ENCODE measurements around the gene ATG9B.

ATG9B gene, protein sequence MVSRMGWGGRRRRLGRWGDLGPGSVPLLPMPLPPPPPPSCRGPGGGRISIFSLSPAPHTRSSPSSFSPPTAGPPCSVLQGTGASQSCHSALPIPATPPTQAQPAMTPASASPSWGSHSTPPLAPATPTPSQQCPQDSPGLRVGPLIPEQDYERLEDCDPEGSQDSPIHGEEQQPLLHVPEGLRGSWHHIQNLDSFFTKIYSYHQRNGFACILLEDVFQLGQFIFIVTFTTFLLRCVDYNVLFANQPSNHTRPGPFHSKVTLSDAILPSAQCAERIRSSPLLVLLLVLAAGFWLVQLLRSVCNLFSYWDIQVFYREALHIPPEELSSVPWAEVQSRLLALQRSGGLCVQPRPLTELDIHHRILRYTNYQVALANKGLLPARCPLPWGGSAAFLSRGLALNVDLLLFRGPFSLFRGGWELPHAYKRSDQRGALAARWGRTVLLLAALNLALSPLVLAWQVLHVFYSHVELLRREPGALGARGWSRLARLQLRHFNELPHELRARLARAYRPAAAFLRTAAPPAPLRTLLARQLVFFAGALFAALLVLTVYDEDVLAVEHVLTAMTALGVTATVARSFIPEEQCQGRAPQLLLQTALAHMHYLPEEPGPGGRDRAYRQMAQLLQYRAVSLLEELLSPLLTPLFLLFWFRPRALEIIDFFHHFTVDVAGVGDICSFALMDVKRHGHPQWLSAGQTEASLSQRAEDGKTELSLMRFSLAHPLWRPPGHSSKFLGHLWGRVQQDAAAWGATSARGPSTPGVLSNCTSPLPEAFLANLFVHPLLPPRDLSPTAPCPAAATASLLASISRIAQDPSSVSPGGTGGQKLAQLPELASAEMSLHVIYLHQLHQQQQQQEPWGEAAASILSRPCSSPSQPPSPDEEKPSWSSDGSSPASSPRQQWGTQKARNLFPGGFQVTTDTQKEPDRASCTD

DNA sequence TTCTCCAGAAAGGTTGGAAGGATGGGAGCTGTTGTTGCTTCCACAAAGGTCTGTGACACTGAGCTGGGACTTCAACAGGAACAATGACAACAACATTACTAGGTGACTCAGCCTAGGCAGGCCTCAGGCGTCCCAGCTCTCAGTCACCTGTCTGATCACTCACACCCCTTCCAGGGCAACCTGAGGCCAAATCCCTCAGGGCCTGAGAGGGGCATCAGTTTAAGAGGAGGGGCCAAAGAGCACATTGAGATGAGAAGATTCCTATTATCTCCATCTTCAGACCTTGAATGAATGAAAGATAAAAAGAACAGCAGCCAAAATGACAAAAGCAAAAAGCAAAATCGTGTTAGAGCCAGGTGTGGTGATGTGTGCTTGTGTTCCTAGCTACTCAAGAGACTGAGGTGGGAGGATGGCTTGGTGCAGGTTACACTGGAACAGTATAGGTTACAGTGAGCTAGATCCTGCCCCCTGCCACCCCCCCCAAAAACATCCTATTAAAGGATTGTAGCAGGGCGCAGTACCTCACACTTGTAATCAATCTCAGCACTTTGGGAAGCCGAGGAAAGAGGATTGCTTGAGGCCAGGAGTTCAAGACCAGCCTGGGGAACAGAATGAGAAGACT, at the start of gene ATG9B:
ATG9B (minus strand) TSS at position 60 of the 622 bp plus-strand sequence. CDS start 71 bp downstream, outside the sequence.
- DNase-seq: no peak

DNA sequence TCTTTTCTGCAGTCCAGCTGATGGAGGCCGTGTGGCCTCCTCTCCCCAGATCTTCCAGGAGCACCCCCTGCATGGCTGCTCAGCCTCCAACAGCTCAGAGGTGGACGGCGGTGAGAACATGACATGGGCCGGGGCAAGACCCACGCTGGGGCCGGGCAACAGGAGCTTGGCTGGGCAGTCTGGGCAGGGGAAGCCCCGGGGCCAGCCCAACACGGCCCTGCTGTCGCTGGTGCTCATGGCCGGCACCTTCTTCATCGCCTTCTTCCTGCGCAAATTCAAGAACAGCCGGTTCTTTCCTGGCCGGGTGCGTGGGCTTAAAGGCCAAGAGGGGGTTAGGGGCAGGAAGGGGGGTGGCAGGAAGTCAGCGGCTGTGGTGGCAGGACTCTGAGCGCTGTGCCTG, 49.7 kb upstream of the ATG9B start:
- DNase-seq: no peak

DNA sequence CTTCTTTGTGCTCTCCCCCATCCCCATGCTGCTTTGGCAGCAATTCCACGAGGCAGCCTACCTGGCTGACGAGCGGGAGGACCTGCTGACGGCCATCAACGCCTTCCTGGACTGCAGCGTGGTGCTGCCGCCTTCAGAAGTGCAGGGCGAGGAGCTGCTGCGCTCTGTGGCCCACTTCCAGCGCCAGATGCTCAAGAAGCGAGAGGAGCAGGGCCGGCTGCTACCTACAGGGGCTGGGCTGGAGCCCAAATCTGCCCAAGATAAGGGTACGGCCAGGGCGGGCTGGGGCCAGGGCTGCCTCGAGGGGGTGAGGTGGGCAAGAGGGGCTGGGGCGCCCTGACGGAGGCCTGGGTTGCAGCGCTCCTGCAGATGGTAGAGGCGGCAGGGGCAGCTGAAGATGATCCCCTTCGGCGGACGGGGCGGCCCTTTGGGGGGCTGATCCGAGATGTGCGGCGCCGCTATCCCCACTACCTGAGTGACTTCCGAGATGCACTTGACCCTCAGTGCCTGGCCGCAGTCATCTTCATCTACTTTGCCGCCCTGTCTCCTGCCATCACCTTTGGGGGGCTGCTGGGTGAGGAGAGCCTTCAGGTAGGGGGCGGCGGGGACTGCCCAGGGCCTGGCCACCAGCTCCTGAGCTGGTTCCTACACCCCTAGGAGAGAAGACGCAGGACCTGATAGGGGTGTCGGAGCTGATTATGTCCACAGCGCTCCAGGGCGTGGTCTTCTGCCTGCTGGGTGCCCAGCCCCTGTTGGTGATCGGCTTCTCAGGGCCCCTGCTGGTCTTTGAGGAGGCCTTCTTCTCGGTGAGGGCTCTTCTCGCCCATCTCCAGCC, 47.0 kb upstream of the ATG9B start:
- no peak for DNase-seq

DNA sequence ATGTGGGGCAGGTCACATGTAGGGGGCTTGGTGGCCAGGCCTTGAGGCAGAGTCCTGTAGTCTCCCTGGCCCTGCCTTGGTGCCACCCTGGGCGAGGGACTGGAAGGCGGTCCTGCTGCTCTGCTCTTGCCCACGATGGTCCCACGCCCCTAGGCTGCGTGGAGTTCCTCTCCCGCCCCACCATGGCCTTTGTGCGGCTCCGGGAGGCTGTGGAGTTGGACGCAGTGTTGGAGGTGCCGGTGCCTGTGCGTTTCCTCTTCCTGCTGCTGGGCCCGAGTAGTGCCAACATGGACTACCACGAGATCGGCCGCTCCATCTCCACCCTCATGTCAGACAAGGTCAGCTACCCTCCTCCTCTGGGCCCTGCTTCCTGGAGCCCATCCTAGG, 46.3 kb upstream of the ATG9B start:
- no peak for DNase-seq

DNA sequence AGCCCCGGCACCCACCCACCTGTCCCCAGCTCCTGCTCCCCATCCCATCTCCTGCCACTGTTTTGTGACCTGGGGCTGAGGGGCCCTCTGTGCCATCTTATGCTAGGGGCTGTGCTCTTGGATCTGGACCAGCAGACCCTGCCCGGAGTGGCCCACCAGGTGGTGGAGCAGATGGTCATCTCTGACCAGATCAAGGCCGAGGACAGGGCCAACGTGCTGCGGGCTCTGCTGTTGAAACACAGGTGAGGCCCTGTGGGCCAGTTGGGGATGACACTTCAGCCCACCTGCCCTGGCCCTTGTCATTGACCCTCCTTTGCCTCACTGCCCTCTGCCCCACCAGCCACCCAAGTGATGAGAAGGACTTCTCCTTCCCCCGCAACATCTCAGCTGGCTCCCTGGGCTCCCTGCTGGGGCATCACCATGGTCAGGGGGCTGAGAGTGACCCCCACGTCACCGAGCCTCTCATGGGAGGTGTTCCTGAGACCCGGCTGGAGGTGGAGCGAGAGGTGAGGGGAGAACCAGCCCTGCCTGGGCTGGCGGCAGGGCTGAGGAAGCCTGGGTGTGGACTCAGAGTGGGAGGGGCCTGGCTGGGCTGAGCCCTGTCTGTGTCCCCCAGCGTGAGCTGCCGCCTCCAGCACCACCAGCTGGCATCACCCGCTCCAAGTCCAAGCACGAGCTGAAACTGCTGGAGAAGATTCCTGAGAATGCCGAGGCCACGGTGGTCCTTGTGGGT, 45.7 kb upstream of the ATG9B start:
- DNase-seq: no peak

DNA sequence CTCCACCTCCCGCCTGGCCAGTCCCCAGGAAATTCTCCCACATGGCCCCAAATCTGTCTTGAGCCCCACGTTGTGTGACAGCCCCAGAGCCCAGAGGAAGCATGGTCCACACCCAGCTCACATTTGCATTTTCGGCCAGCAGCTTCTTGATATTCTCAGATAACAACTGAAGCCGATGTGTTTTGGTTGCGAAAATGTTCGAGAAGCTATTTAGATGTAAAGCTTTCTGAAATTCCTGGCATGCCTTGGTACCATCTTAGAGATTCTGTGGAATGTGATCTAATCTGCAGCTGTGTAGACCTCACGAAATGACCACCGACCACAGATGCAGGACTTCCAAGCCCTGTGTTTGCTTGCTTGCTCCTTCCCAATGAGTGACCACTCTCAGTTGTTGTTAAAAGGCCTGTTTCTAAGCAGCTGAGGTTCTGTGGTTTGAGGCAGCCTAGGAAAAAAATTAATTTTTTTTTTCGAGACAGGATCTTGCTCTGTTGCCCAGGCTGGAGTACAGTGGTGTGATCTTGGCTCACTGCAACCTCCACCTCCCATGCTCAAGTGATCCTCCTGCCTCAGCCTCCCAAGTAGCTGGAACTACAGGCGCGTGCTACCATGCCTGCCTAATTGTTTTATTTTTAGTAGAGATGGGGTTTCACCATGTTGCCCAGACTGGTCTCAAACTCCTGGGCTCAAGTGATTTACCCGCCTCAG, 43.9 kb upstream of the ATG9B start:
- no peak for DNase-seq

DNA sequence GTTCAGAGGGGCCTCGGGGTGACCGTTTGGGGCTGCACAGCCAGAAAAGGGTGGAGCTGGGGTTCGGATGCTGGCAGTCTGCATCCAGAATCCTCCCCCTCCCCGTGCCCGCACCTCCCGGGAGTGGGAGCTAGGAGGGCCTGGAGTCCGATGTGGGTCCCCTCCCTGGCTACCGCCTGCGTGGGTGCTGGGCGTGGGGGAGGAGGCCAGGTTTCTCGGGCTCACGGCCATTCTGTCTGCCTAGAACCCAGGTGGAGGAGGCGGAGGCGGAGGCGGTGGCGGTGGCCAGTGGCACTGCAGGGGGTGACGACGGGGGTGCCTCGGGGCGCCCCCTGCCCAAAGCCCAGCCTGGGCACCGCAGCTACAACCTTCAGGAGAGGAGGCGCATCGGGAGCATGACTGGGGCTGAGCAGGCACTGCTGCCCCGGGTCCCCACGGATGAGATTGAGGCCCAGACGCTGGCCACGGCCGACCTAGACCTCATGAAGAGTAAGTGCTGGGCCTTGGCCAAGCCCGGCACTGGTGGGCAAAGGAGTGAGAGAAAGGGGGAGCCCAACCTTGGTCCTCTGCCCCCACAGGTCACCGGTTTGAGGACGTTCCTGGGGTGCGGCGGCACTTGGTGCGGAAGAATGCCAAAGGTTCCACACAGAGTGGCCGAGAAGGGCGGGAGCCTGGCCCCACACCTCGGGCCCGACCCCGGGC, 42.1 kb upstream of the ATG9B start:
- no peak for DNase-seq

DNA sequence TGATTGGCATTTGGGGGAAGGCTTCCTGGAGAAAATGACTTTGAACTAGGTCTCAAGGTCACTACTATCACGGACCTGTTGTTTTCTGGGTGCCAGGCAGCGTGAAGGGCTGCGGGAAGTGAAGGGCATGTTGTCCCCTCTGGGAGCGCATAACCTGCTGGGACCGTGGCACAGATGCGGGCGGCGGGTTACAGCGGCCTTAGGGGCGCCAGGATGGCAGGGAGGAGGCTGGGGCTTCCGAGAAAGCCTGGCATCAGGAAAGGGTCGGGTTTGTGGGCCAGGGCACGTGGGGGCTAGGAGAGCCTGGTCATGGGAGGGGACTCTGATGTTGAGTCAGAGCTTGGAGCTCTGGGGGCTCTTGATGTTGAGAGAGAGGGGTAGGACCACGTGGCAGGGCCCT, 41.2 kb upstream of the ATG9B start:
- DNase-seq: no peak

DNA sequence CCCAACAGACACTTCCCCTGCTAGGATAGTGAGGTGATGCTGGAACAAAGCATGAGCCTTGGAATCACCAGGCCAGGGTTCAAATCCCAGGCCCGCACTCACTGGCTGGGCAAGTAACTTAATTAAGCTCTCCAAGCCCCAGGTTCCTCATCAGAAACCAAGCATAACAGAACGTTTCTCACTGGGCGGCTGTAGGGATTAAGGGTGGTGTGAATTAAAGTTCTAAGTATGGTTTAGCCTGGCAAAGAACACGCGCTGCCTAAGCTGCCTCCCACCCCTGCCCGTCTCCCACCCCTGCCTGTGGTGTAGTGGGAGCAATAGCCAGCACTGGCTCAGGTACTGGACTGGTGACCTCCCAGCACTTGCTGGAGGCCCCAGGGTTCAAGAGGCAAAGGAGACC, 40.7 kb upstream of the ATG9B start:
- no peak for DNase-seq

DNA sequence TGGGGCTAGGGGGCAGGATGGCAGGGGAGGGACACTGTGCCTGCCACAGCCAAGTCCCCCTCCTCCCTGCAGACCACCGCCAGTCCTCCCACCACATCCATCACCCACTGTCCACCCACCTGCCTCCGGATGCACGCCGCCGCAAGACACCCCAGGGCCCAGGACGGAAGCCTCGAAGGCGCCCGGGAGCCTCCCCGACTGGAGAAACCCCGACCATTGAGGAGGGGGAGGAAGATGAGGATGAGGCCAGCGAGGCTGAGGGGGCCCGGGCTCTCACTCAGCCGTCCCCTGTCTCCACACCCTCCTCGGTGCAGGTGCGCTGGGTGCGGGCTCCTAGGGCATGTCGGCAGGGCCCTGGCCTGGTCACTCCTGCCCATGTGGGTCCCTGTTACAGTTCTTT, 40.2 kb upstream of the ATG9B start:
- DNase-seq: no peak

DNA sequence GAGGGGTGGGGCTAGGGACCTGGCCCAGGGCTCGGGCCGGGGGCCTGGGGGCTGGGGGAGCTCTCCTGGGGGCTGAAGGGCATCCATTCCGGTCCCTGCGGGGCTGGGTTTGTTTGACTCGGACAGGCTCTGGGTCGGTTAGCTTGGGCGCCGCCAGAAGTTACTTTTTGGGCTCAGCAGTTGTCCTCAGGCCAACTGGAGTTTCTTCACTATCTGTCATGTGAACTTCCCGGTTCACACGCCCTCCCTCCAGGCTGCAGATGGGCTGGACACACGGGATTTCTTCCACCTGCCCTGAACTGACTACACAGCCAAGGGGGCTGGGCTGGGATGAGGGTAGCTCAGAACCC, 38.9 kb upstream of the ATG9B start:
- DNase-seq: no peak

DNA sequence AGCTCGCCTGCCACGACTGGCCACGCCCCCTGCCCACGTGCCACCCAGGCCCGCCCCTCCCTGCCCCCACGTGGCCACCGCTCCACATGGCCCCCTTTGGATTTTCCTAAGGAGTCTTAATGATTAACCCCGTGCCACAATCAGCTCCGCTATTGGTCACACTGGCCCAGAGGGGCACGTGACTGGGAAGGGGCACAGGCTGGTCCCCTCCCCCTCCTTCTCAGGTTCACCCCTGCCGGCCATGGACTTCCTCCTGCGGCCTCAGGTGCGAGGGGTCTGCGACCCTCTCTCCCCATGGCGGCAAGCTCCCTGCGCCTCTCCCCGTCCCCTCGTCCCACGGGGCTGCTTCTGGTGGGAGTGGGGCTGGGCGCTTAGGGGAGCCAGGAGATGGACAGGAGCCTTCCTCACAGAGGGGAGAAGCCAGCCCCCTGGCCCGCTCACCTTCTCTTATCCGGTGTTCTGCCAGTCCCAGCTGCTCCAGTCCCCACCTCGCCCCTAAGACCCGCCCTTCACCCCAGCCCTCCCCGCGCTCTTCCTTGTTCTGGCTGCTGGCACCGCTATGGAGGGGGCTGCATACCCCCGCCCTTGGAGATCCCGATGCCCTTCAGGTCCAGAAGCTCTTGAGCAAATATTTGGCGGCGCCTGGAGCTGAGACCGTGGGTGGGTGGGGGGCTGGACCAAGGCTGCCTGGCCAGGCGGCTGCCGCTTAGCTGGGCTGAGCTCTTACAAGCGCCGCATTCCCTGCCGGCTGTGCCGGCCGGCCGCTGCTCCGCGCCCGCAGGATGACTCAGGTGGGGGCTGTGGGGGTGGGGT, 38.3 kb upstream of the ATG9B start:
- DNase-seq: no peak

DNA sequence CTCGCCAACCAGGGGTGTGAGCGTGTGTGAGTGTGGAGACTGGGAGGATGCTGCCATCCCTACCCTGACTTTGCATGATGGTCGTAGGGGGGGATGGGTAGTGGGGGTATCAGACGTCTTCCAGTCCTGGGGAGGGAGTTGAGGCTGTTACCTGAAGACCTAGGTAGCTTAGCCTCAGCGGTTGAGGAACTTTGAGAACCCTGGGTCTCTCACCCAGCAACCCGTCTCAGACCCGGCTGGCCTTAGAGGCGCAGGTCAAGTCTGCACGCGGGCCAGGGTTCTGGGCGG, 37.8 kb upstream of the ATG9B start:
- no peak for DNase-seq

DNA sequence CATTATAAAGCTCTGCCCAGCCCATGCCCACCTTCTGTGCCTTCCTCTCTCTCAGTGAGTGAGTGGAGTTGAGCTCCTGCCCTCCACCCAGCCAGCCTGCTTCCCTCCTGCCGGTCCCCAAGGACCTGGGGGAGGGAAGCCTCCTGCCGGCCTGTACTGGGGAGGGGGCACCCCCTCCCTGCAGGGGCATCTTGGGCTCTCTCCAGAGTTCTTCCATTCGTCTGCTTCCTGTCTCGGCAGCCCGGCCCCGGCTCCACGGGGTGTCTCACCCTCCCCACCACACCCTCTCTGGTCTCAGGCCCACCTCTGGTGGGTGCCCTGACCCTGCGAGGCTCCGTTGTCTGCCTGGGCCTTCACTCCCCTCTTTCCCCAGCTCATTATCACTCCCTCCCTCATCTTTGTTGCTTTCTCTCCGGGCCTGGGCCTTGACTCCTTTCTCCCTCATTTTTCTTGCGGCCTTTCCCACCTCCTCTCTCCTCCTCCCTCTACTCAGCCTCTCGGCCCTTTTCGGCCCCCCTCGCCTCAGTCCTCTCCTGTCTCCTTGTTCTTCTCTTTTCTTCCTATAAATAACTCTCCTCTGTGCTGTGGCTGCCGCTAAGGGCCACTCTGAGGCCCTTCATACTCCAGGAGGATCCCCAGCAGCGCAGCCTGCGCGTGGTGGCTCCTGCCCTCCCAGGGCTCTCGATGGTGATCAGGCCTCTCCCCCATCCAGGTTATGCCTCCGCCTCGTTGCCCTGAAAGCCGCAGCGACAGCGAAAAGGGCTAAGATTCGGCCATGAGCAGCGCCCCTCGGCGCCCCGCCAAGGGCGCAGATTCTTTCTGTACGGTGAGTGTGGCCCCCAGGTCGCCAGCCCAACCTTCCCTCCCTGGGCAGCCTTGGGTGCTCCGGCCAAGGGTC, 37.2 kb upstream of the ATG9B start:
- no peak for DNase-seq

DNA sequence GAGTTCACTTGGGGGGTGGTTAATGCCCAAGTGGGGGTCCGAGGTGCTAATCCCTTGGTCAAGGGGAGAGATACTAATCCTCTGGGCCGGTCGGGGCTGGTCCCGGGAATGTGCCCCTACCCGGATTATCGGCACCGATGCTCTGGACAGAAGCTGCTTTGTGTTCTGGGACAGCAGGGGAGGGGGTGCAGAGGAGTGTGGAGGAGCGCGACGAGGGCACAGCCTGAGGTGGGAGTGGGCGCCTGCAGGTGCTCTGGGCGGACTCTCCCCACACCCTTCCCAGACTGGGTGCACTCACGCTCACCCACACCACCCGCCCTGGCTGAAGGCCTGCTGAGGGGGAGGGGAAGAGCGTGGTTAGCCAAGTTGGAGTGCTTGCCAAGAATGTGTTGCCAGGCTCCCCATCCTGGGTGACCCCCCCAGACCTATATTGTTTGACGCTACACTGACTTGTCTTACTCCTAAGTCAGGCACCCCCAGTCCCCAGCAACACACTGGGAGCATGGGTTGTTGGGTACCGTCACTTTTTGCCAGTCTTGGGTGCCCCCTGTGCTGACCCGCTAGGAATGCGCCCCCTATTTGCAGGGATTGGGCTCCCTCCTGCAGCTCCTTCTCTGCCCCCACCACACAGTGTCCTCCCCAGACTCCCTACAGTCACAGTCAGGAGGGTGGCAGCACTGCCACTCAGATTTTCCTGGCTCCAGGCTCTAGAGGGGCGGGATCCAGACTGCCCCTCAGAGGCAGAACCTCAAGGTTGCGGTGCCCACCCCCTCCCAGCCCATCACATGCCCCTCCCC, 36.3 kb upstream of the ATG9B start:
- DNase-seq: no peak

DNA sequence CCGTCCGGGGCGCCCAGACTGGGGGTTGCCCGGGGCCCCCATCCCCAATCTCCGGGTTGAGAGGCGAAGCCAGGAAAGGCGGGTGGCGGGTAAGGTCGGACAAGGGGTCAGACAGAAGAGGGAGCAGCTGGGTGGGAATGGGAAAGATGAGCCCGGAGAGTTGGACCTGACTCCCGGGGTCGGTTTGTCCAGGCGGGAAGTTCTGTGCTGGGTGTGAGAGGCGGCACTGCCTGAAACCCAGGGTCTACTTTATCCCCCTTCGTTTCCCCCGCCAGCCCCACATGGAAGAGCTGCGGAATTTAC, 35.8 kb upstream of the ATG9B start:
- no peak for DNase-seq

DNA sequence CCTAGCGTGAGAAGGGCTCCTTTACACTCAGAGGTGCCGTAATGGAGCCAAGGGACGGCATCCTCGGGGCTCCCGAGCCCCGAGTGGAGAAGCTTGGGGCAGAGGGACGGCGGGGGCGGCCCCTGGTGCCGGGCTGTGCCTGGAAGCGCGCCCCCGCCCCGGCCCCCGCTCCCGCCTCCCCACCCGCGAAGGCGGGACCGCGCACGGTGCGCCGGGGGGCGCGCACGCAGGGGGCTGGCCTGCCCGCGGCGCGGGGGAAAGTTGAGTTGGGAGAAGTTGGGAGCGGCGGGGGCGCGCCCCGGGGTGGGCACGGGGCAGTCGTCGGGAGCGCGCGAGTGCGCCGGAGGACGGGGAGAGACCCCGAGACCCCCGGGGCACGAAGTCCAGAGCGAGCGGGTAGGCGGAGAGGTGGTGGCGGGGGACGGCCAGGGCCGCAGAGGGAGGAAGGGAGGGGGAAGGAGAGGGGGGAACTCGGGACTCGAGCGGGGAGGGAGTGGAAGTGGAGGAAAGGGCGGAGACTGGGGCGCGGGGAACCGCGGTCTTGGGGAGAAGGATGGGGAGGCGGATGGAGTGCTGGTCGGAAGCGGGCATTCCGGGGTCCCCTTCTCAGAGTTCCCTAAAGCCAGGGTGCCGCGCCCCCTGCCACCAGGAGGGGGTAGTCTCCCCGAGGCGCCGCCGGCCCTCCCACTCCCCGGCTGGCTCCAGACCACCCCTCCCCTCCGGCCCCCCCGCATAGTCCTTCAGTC, 35.2 kb upstream of the ATG9B start, which contains the start of gene SLC4A2:
SLC4A2 (plus strand) TSS at position 223 of the 746 bp plus-strand sequence. CDS start 2,399 bp downstream, outside the sequence.
- DNase-seq: peak; percentile 49

All from CD4-positive, alpha-beta T cell treated with Interleukin-15 for 1 hour (primary cell).